Fibroblast of skin of scalp (primary cell): ENCODE results near the gene ZFYVE28.
A peak's percentile ranks its signal among the peaks of the same experiment; 100 is the strongest.

Source experiments
- DNase-seq: peaks from one replicate; pipeline ENCODE4 v3.0.0-alpha.2; 2013

The ZFYVE28 gene

GRCh38 chr4:2411786-2412510, 6.5 kb downstream of the ZFYVE28 start:
- no peak for DNase-seq

GRCh38 chr4:2409381-2409783, 9.1 kb downstream of the ZFYVE28 start:
- no peak for DNase-seq

GRCh38 chr4:2408976-2409375, 9.5 kb downstream of the ZFYVE28 start:
- no peak for DNase-seq

GRCh38 chr4:2408401-2408958, 10.0 kb downstream of the ZFYVE28 start:
- DNase-seq, result no peak

- no peak for DNase-seq
Measured at GRCh38 chr4:2407991-2408342, 10.5 kb downstream of the ZFYVE28 start.

- no peak for DNase-seq
Measured at GRCh38 chr4:2406920-2407319, 11.5 kb downstream of the ZFYVE28 start.

GRCh38 chr4:2406406-2406805, 12.0 kb downstream of the ZFYVE28 start:
- DNase-seq, result no peak

- no peak for DNase-seq
Measured at GRCh38 chr4:2402941-2403340, 15.5 kb downstream of the ZFYVE28 start.

- no peak for DNase-seq
Measured at GRCh38 chr4:2402048-2402842, 16.2 kb downstream of the ZFYVE28 start.

- DNase-seq, result no peak
Measured at GRCh38 chr4:2401610-2401983, 16.8 kb downstream of the ZFYVE28 start.

- DNase-seq, result no peak
Measured at GRCh38 chr4:2400841-2401609, 17.4 kb downstream of the ZFYVE28 start.

GRCh38 chr4:2399631-2400190, 18.7 kb downstream of the ZFYVE28 start:
- DNase-seq, result no peak

GRCh38 chr4:2399216-2399615, 19.2 kb downstream of the ZFYVE28 start:
- no peak for DNase-seq

- no peak for DNase-seq
Measured at GRCh38 chr4:2397596-2398379, 20.7 kb downstream of the ZFYVE28 start.

GRCh38 chr4:2396781-2397368, 21.6 kb downstream of the ZFYVE28 start:
- no peak for DNase-seq

- no peak for DNase-seq
Measured at GRCh38 chr4:2395584-2395983, 22.9 kb downstream of the ZFYVE28 start.

- DNase-seq, result peak; percentile 9
Measured at GRCh38 chr4:2395038-2395437, 23.4 kb downstream of the ZFYVE28 start.

- DNase-seq, result no peak
Measured at GRCh38 chr4:2394528-2394927, 23.9 kb downstream of the ZFYVE28 start.

GRCh38 chr4:2393353-2394270, 24.8 kb downstream of the ZFYVE28 start:
- no peak for DNase-seq

- no peak for DNase-seq
Measured at GRCh38 chr4:2390784-2391421, 27.5 kb downstream of the ZFYVE28 start.
